A549 (cell line): Measurements from ENCODE around the gene ZNF428. TPM values are rescaled to one million over a fixed set of nuclear protein-coding genes. Genes with fewer than 3 reads are reported as not detected.

Experiments used
- ATAC-seq, 2 experiments: fragments of 200-7000 bp in 1 of 2; fragments of >200 bp in 1 of 2; cut with Nextera tagmentation in 1 of 2; cut with Tn5 transposase in 1 of 2; 3 replicates each; pipeline versions ENCODE4 v1.8.0 to v1.9.1; 2018 to 2020; ENCODE audit warnings: mild to moderate bottlenecking in 1 of 2, moderate library complexity in 1 of 2
- CTCF ChIA-PET: fragments of 300-600 bp; sonication (Branson Sonifier 250); formaldehyde crosslinking; extraction: SDS; loops from one replicate; lab custom pipeline; 2021; ENCODE audit warnings: antibody characterized with exemption, inconsistent platforms; lab: Yijun Ruan, JAX
- POLR2A ChIA-PET: fragments of 350-600 bp; formaldehyde crosslinking; extraction: SDS; loops from one replicate; lab custom pipeline; 2021; ENCODE audit warnings: antibody characterized with exemption, inconsistent platforms; lab: Yijun Ruan, JAX
- DNase-seq, 2 experiments: peaks; one replicate each; pipeline versions ENCODE4 v3.0.0 to v3.0.0-alpha.2; 2011 to 2016; ENCODE audit warnings: low read depth in 1 of 2, low spot score in 1 of 2
- FAIRE-seq: peaks from 2 replicates; lab custom pipeline; 2011; peaks lifted over from hg19 to GRCh38; lab: Jason Lieb, UNC
- H3K27ac ChIP-seq, 2 experiments: fragments of >200 bp; sonication (Bioruptor Twin); formaldehyde crosslinking; 3 replicates each; pipeline ENCODE4 v1.5.1; 2016 to 2017
- H3K4me1 ChIP-seq: fragments of >200 bp; sonication (Bioruptor Twin); formaldehyde crosslinking; 3 replicates; pipeline ENCODE4 v1.6.1; 2016
- H3K4me2 ChIP-seq: fragments of >200 bp; sonication (Bioruptor Twin); formaldehyde crosslinking; 3 replicates; pipeline ENCODE4 v1.6.1; 2016
- H3K4me3 ChIP-seq: fragments of >200 bp; sonication (Bioruptor Twin); formaldehyde crosslinking; 3 replicates; pipeline ENCODE4 v1.5.1; 2016
- H3K9me3 ChIP-seq: fragments of >200 bp; sonication (Bioruptor Twin); formaldehyde crosslinking; 3 replicates; pipeline ENCODE4 v1.6.1; 2016
- BHLHE40 ChIP-seq: IDR thresholded peaks from 2 replicates; pipeline ENCODE4 v1.6.1; 2012; ENCODE audit warnings: low read depth, low read length, inconsistent platforms
- CBX8 ChIP-seq: fragments of 200-600 bp; sonication (generic); IDR thresholded peaks from 2 replicates; pipeline ENCODE4 v1.6.1; 2016
- CHD2 ChIP-seq: fragments of 150-350 bp; IDR thresholded peaks from 2 replicates; pipeline ENCODE4 v1.6.1; 2014; ENCODE audit warnings: low read length; ENCODE audit not compliant: partially characterized antibody
- EP300 ChIP-seq, 2 experiments: fragments of >200 bp; sonication (Bioruptor Twin); formaldehyde crosslinking; IDR thresholded peaks; 2 replicates in 1 of 2; 3 replicates in 1 of 2; pipeline ENCODE4 v1.6.1; 2016 to 2017
- FOSB ChIP-seq: fragments of 250-450 bp; sonication (Bioruptor Pico); IDR thresholded peaks from 2 replicates; pipeline ENCODE4 v1.5.0; 2020; ENCODE audit warnings: mild to moderate bottlenecking, moderate library complexity
- FOSL2 ChIP-seq, 2 experiments: fragments of 450-650 bp in 1 of 2; fragments of >200 bp in 1 of 2; sonication (Bioruptor Twin) in 1 of 2; formaldehyde crosslinking; IDR thresholded peaks; 2 replicates each; pipeline versions ENCODE4 v1.5.0 to v1.6.1; 2016 to 2020; ENCODE audit warnings: mild to moderate bottlenecking in 1 of 2, moderate library complexity in 1 of 2
- GATA3 ChIP-seq: IDR thresholded peaks from 2 replicates; pipeline ENCODE4 v1.6.1; 2012; ENCODE audit warnings: borderline replicate concordance
- HDAC2 ChIP-seq: fragments of 200-600 bp; sonication (generic); IDR thresholded peaks from 2 replicates; pipeline ENCODE4 v1.6.1; 2016
- HOXA7 ChIP-seq: fragments of 250-450 bp; sonication (Bioruptor Pico); IDR thresholded peaks from 2 replicates; pipeline ENCODE4 v1.5.0; 2020; ENCODE audit warnings: mild to moderate bottlenecking, moderate library complexity
- HOXB5 ChIP-seq: fragments of 250-450 bp; sonication (Bioruptor Pico); IDR thresholded peaks from 2 replicates; pipeline ENCODE4 v1.5.0; 2020; ENCODE audit warnings: mild to moderate bottlenecking, moderate library complexity
- JUNB ChIP-seq: fragments of >200 bp; sonication (Bioruptor Twin); formaldehyde crosslinking; IDR thresholded peaks from 2 replicates; pipeline ENCODE4 v1.6.1; 2016
- KDM5A ChIP-seq: fragments of 200-600 bp; sonication (generic); IDR thresholded peaks from 2 replicates; pipeline ENCODE4 v1.6.1; 2016; ENCODE audit warnings: antibody characterized with exemption, mild to moderate bottlenecking
- MAFK ChIP-seq: fragments of 450-650 bp; IDR thresholded peaks from 2 replicates; pipeline ENCODE4 v1.6.1; 2014; ENCODE audit not compliant: partially characterized antibody
- MAX ChIP-seq: IDR thresholded peaks from 2 replicates; pipeline ENCODE4 v1.6.1; 2012
- NFE2L2 ChIP-seq: fragments of 150-350 bp; conservative IDR thresholded peaks from 2 replicates; pipeline ENCODE4 v1.6.1; 2014; ENCODE audit warnings: low read length
- NPAS2 ChIP-seq: fragments of 250-450 bp; sonication (Bioruptor Pico); IDR thresholded peaks from 2 replicates; pipeline ENCODE4 v1.8.0; 2022; ENCODE audit warnings: mild to moderate bottlenecking, moderate library complexity, borderline replicate concordance
- NR3C1 ChIP-seq: fragments of >200 bp; sonication (Bioruptor Twin); formaldehyde crosslinking; IDR thresholded peaks from 3 replicates; pipeline ENCODE4 v1.6.1; 2017
- PHF8 ChIP-seq: fragments of 200-600 bp; sonication (generic); IDR thresholded peaks from 2 replicates; pipeline ENCODE4 v1.6.1; 2016; ENCODE audit warnings: low read depth, mild to moderate bottlenecking, antibody characterized with exemption, moderate library complexity, borderline replicate concordance
- POLR2AphosphoS2 ChIP-seq: conservative IDR thresholded peaks from 2 replicates; pipeline ENCODE4 v1.6.1; 2012; ENCODE audit warnings: low read length, improper control_type of control experiment, inconsistent platforms
- RAD21 ChIP-seq, 2 experiments: fragments of >200 bp in 1 of 2; sonication (Bioruptor Twin) in 1 of 2; formaldehyde crosslinking in 1 of 2; IDR thresholded peaks in 1 of 2; conservative IDR thresholded peaks in 1 of 2; 2 replicates in 1 of 2; 3 replicates in 1 of 2; pipeline ENCODE4 v1.6.1; 2012 to 2018; ENCODE audit warnings: inconsistent platforms in 1 of 2
- RFX5 ChIP-seq: fragments of 450-650 bp; IDR thresholded peaks from 2 replicates; pipeline ENCODE4 v1.7.1; 2014; ENCODE audit warnings: antibody characterized with exemption, mild to moderate bottlenecking, moderate library complexity
- ZSCAN20 ChIP-seq: fragments of 250-450 bp; sonication (Bioruptor Pico); IDR thresholded peaks from 2 replicates; pipeline ENCODE4 v1.8.0; 2022; ENCODE audit warnings: mild to moderate bottlenecking, moderate library complexity
- WGBS: methylation state at CpG from one replicate; pipeline ENCODE4 v1.1.6; 2017; ENCODE audit errors: missing lambda C conversion rate; 5-methylcytosine and 5-hydroxymethylcytosine counted together
- polyA plus RNA-seq, 4 experiments: library from polyadenylated mRNA; depleted of rRNA in 3 of 4; stranded (reverse); fragments of >200 nt; fragmentation: RNase III in 1 of 4; extraction: RNeasy Plus Mini Kit Qiagen cat#74134 plus additional on column Dnase treatment in 1 of 4; gene quantifications; 2 replicates in 3 of 4; 3 replicates in 1 of 4; pipeline ENCODE4 v1.2.3, GENCODE V29; 2011 to 2017

ZNF428 gene
- polyA plus RNA-seq, 2 of the 4 experiments (the other 2 are of a cell fraction), result 22.9 to 52.4 TPM

- 83% methylated on average over 7 of the region's 7 CpGs for WGBS
- Histone ChIP-seq H3K4me2 (no peak overlapping the region), H3K27ac (no peak overlapping the region), H3K4me3 (no peak overlapping the region), H3K4me1 (no peaks in the 10 kb centered on the region), H3K9me3 (0 out of 3 replicates have a peak, but pooled peaks cover 8% of the 10 kb centered on the region)
- FAIRE-seq (no peak), ATAC-seq (no peak), DNase-seq (no peak)
- ChIA-PET CTCF (interaction anchor here (0.9 to 3.2 kb wide), 4 partner anchors 8 to 213 kb away, joined by 3 to 22 read pairs (median 6); no protein-coding TSS in a partner anchor), POLR2A (no interaction called here)
- no peak for TF ChIP-seq PHF8
- no peak for TF ChIP-seq JUNB
- no peak for TF ChIP-seq HOXB5
- no peak for TF ChIP-seq EP300 (IDR thresholded peaks at IDR 0.05)
Observed at GRCh38 chr19:43660301-43660970, 41.0 kb upstream of the ZNF428 start.

- TF ChIP-seq ZSCAN20 (CRISPR knock-in tag), result no peak
- TF ChIP-seq NR3C1, result no peak
- no peak for TF ChIP-seq NPAS2 (CRISPR knock-in tag)
- no peak for TF ChIP-seq FOSB
- no peak for TF ChIP-seq HOXA7 (CRISPR knock-in tag)
- no peak for TF ChIP-seq CHD2
- TF ChIP-seq EP300 (IDR thresholded peaks at IDR 0.05), result no peak
- no peak for TF ChIP-seq MAFK
- TF ChIP-seq KDM5A, result no peak
- TF ChIP-seq FOSL2 (IDR thresholded peaks at IDR 0.05), result no peak
- TF ChIP-seq FOSL2 (CRISPR knock-in tag; IDR thresholded peaks at IDR 0.05), result no peak
- no peak for TF ChIP-seq NFE2L2
- no peak for TF ChIP-seq RAD21 (conservative IDR thresholded peaks at IDR 0.05 in 1 of 2, IDR thresholded peaks at IDR 0.05 in 1 of 2)
- TF ChIP-seq CBX8, result no peak
- no peak for TF ChIP-seq HOXB5
- TF ChIP-seq HDAC2, result no peak
- no peak for TF ChIP-seq POLR2AphosphoS2
- no peak for TF ChIP-seq GATA3
- H3K27ac ChIP-seq, result no peak overlapping the region
- 93% methylated on average over 8 of the region's 8 CpGs for WGBS
- CTCF ChIA-PET, result interaction anchor here (0.7 to 3.0 kb wide), 7 partner anchors 9 to 138 kb away, joined by 3 to 16 read pairs (median 3); no protein-coding TSS in a partner anchor
- H3K4me2 ChIP-seq, result no peak overlapping the region
- no peak for FAIRE-seq
- H3K4me3 ChIP-seq, result no peak overlapping the region
- no peak for ATAC-seq
- no peaks in the 10 kb centered on the region for H3K4me1 ChIP-seq
- POLR2A ChIA-PET, result interaction anchor here (0.6 kb wide), 1 partner anchor 37 kb away, joined by 4 read pairs; no protein-coding TSS in a partner anchor
- H3K9me3 ChIP-seq, result 0 out of 3 replicates have a peak, but pooled peaks cover 8% of the 10 kb centered on the region
- DNase-seq, result no peak
Observed at GRCh38 chr19:43658494-43658893, 39.1 kb upstream of the ZNF428 start.

- TF ChIP-seq FOSB (no peak), BHLHE40 (no peak), NPAS2 (CRISPR knock-in tag) (no peak), MAX (no peak), RFX5 (no peak)
- TF ChIP-seq, all 56 proteins: peak for 0
- FAIRE-seq, result no peak
- no peak for ATAC-seq
- Histone ChIP-seq H3K4me2 (no peak overlapping the region), H3K4me1 (no peaks in the 10 kb centered on the region), H3K27ac (no peak overlapping the region), H3K9me3 (0 out of 3 replicates have a peak, but pooled peaks cover 8% of the 10 kb centered on the region), H3K4me3 (no peak overlapping the region)
- WGBS, result 95% methylated on average over 2 of the region's 2 CpGs
- POLR2A ChIA-PET, result no interaction called here
- CTCF ChIA-PET, result interaction anchor here (1.2 to 3.0 kb wide), 4 partner anchors 10 to 127 kb away, joined by 3 to 16 read pairs (median 6); no protein-coding TSS in a partner anchor
- no peak for DNase-seq
Observed at GRCh38 chr19:43658001-43658400, 38.6 kb upstream of the ZNF428 start.
